SJSA1 (cell line): Measurements from ENCODE around the gene TBRG1. TPM values are rescaled to one million over a fixed set of nuclear protein-coding genes. Genes with fewer than 3 reads are reported as not detected.
"Not testable (repeated sequence)": the region's sequence is repeated elsewhere in the genome, so short reads cannot be mapped to it uniquely, and the experiment has no call there.

Experiments
- DNase-seq, 2 experiments: peaks; one replicate each; pipeline ENCODE4 v3.0.0-alpha.2; 2015 to 2020; ENCODE audit warnings: low spot score in 2 of 2, low read depth in 1 of 2
- H3K27ac ChIP-seq: fragments of 250-450 bp; sonication (Bioruptor Pico); 2 replicates; pipeline ENCODE4 v1.5.1; 2020; ENCODE audit warnings: mild to moderate bottlenecking, moderate library complexity
- H3K27me3 ChIP-seq: fragments of 250-450 bp; sonication (Bioruptor Pico); replicated peaks from 2 replicates; pipeline ENCODE4 v1.5.1; 2020; ENCODE audit warnings: mild to moderate bottlenecking, moderate library complexity
- H3K36me3 ChIP-seq: fragments of 250-450 bp; sonication (Bioruptor Pico); 2 replicates; pipeline ENCODE4 v1.5.1; 2020; ENCODE audit warnings: mild to moderate bottlenecking
- H3K4me1 ChIP-seq: fragments of 250-450 bp; sonication (Bioruptor Pico); replicated peaks from 2 replicates; pipeline ENCODE4 v1.6.1; 2021; ENCODE audit warnings: mild to moderate bottlenecking
- H3K4me3 ChIP-seq: fragments of 250-450 bp; sonication (Bioruptor Pico); 2 replicates; pipeline ENCODE4 v1.5.1; 2020; ENCODE audit warnings: mild to moderate bottlenecking
- H3K9me3 ChIP-seq: fragments of 250-450 bp; sonication (Bioruptor Pico); replicated peaks from 2 replicates; pipeline ENCODE4 v1.5.1; 2020; ENCODE audit warnings: mild to moderate bottlenecking
- total RNA-seq: library from RNA; depleted of rRNA; stranded (reverse); fragments of >200 nt; shearing (Covaris generic); gene quantifications from 2 replicates; pipeline ENCODE4 v1.2.3, GENCODE V29; 2014

The TBRG1 gene
- total RNA-seq, 1 experiment from 2014 or later: 13.5 TPM

DNA sequence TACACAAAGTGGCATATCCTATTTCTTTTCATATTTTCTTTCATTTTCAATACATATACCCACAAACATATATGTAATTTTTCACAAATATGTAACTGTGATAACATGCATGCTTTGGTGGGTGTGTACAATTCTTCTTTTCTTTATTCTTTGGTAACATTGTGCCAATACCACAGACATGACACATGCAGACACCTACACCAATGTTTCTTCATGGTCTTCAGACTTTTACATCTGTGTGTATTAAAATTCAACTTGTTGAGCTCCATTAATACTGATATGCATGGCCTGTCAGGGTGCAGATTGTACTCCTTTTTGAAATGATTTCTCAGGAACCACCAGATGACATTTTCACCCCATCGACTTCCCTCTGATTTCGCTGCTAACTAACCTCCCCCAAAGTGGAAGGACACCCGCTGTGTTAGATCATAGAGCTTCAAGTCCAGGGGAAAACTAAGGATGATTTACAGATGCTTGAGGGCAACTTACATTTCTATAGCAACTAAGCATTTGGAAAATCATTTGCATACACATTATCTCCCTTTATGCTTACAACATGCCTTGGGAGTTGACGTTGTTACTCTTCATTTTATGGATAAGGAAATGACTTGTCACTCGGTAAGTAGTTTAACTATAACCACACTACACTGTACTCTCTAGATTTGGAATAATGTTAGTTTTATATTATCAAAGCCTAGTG is 21.9 kb upstream of the TBRG1 start:
- Histone ChIP-seq H3K9me3 (no peaks in the 10 kb centered on the region), H3K4me1 (no peaks in the 10 kb centered on the region), H3K27ac (no peak overlapping the region), H3K4me3 (no peak overlapping the region), H3K36me3 (no peaks in the 10 kb centered on the region), H3K27me3 (no peaks in the 10 kb centered on the region)
- DNase-seq: no peak

DNA sequence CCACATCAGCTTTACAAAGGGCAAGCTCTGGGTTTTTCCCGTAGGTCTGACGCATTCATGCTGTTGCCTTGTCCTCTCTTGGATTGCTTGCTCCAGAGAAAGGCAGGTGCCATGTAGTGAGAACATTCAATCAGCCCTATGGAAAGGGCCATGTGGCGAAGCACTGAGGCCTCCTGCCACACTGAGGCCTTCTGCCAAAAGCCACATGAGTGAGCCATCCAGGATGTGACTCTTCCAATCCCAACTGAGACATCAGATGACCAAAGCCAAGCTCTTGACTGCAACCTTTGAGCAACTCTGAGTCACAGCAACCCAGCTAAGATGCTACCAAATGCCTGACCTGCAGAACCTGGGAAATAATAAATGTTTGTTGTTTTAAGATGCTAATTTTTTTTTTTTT is 20.5 kb upstream of the TBRG1 start:
- no peaks in the 10 kb centered on the region for H3K27me3 ChIP-seq
- H3K4me3 ChIP-seq: no peak overlapping the region
- no peaks in the 10 kb centered on the region for H3K4me1 ChIP-seq
- no peaks in the 10 kb centered on the region for H3K36me3 ChIP-seq
- H3K27ac ChIP-seq: no peak overlapping the region
- no peaks in the 10 kb centered on the region for H3K9me3 ChIP-seq
- DNase-seq: no peak

- H3K36me3 ChIP-seq, H3K4me3 ChIP-seq, H3K9me3 ChIP-seq, DNase-seq, H3K27me3 ChIP-seq, H3K4me1 ChIP-seq, H3K27ac ChIP-seq: not testable (repeated sequence)
Measured at GRCh38 chr11:124602723-124603122, 19.9 kb upstream of the TBRG1 start.

DNA sequence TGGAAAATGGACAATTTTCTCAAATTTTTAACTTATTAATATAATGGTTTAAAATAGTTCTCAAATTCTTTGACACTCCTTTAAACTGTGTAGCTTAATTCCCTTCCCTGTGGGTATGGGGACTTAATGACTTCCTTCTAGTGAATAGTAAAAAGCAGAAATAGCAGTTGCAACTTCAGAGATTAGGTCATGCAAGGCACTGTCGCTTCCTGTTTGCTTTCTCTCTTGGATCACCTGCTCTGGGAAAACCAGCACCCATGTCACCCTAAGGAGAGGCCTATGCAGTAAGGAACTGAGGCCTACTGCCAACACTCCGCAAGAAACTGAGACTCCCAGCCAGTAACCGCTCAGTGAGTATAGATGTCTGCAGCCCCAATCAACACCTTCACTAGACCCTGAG is 16.9 kb upstream of the TBRG1 start:
- no peaks in the 10 kb centered on the region for H3K27me3 ChIP-seq
- DNase-seq: no peak
- no peaks in the 10 kb centered on the region for H3K36me3 ChIP-seq
- H3K4me1 ChIP-seq: no peaks in the 10 kb centered on the region
- no peak overlapping the region for H3K4me3 ChIP-seq
- H3K27ac ChIP-seq: no peak overlapping the region
- no peaks in the 10 kb centered on the region for H3K9me3 ChIP-seq

DNA sequence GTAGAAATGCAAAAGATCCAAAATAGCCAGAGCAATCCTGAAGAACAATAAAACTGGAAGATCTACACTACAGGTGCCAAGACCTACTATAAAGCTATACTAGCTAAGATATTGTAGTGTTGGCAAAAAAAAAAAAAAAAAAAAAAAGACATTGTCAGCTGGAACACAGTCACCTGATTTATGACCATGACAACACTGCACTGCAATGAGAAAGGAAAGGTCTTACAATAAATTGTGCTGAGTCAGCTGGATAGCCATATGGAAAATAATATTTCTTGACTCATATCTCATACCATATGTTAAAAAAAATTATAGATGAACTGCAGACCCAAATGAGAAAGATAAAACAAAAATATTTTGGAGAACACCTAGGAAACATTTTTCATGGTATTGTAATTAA is 14.5 kb upstream of the TBRG1 start:
- no peaks in the 10 kb centered on the region for H3K36me3 ChIP-seq
- no peak for DNase-seq
- H3K9me3 ChIP-seq: no peaks in the 10 kb centered on the region
- H3K4me3 ChIP-seq: no peak overlapping the region
- H3K27me3 ChIP-seq: no peaks in the 10 kb centered on the region
- H3K27ac ChIP-seq: no peak overlapping the region
- H3K4me1 ChIP-seq: no peaks in the 10 kb centered on the region

DNA sequence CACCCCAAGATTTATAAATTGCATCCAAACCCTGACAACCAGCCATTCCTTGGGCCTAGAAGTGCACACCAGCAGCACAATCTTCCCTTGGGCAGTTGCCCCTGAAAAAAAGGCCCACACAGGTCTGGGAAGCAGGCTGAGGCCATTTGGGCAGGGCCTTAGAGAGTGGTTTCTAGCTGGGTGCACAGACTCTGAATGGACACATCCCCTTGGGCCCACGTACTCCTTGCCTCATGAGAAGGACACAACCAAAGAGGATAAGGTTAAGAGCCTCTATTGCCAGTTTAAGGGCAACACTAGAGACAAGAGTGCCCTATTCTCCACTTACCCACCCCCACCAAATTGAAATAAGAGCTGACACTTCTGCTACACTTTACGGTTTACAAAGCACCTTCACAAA is 12.4 kb upstream of the TBRG1 start:
- H3K4me1 ChIP-seq: no peaks in the 10 kb centered on the region
- no peaks in the 10 kb centered on the region for H3K36me3 ChIP-seq
- H3K9me3 ChIP-seq: no peaks in the 10 kb centered on the region
- no peak for DNase-seq
- no peaks in the 10 kb centered on the region for H3K27me3 ChIP-seq
- no peak overlapping the region for H3K4me3 ChIP-seq
- H3K27ac ChIP-seq: no peak overlapping the region

DNA sequence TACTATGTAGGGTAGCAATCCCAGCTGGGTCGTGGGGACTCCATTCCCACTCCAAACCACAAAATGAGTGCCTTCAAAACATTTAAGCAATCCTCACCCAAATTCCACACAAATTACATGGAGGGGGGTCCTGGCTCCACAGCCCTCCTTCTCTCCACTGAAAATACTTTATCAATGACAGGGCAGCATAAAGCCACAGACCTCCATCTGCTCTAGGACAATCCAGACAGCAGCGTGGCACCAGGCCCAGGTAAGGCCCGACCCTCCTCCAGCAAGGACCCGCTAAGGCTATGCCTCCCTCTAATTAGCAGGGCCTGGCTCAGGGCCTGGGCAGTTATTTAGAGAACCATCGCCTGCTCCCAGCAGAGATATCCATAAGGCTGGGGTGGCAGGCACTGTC is 11.6 kb upstream of the TBRG1 start, which contains the start of gene PANX3:
Gene PANX3, plus strand, starts transcription at position 365 of the 400 bp plus-strand sequence. CDS start 129 bp downstream, outside the sequence.
- Histone ChIP-seq H3K27me3 (no peaks in the 10 kb centered on the region), H3K4me3 (no peak within 1 kb of the TSS), H3K4me1 (no peaks in the 10 kb centered on the region), H3K36me3 (no peaks in the 10 kb centered on the region), H3K27ac (no peak within 1 kb of the TSS), H3K9me3 (no peaks in the 10 kb centered on the region)
- DNase-seq: no peak

DNA sequence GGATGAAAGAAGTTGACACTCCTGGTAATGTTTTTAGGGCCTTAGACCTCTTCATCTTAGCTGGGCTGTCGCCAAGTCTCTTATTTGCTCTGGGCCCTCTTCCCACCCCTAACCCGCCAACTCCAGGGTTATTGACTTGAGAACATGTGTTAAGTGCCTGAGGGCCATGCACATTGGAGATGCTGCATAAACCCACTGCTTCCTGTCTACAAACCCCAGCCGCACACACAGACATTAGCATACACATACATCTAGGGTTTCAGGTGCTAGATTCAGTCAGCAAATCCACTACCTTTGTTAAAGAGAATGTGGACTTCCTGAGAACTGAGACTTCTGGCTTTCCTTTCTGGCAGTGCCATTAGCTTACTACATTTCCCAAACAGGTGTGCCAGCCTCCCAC is 10.6 kb upstream of the TBRG1 start:
- Histone ChIP-seq H3K27ac (no peak overlapping the region), H3K36me3 (no peaks in the 10 kb centered on the region), H3K4me3 (no peak overlapping the region), H3K4me1 (no peaks in the 10 kb centered on the region), H3K27me3 (no peaks in the 10 kb centered on the region), H3K9me3 (no peaks in the 10 kb centered on the region)
- no peak for DNase-seq

DNA sequence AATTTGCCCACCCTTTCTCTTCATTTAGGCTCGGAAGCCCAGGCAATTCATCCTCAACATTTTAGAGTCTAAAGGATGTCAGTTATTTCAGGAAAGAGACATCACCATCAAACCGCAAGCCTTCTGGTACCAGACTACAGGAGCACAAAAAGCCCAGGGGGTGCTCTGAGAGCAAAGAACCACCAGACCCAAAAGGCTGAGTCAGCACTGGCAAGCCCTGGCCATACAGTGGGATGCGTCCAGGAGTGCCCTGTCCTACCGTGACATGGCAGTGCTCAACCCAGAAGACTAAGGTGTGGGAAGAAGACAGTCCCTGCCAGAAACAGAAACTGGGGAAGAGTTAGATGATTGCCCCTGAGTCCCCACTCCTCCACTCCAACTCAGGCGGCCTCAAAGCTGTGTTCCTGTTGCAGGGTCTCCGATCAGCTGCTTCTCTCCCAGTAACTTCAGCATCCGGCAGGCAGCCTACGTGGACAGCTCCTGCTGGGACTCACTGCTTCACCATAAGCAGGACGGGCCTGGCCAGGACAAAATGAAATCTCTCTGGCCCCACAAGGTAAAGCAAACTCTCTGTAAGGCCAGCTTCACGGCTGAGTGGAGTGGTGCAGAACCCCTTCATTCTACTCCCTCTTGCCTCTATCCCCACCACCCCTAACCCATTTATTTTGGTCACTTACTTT is 10.0 kb upstream of the TBRG1 start:
- Histone ChIP-seq H3K36me3 (no peaks in the 10 kb centered on the region), H3K4me1 (no peaks in the 10 kb centered on the region), H3K9me3 (no peaks in the 10 kb centered on the region), H3K27ac (no peak overlapping the region), H3K27me3 (no peaks in the 10 kb centered on the region), H3K4me3 (no peak overlapping the region)
- DNase-seq: no peak

GRCh38 chr11:124618863-124619262 is 3.8 kb upstream of the TBRG1 start:
- Histone ChIP-seq H3K9me3 (no peaks in the 10 kb centered on the region), H3K27me3 (no peaks in the 10 kb centered on the region; the same call in 1 of the 2 replicates), H3K27ac (no peak overlapping the region), H3K4me3 (no peak overlapping the region), H3K36me3 (peaks cover 6% of the 10 kb centered on the region), H3K4me1 (0 out of 2 replicates have a peak, but pooled peaks cover 4% of the 10 kb centered on the region)
- no peak for DNase-seq

GRCh38 chr11:124623861-124624525 is 1.3 kb downstream of the TBRG1 start:
- Histone ChIP-seq H3K27ac (0 out of 2 replicates have a peak overlapping the region, but pooled peaks have one; percentile 89), H3K4me1 (0 out of 2 replicates have a peak, but pooled peaks cover 4% of the 10 kb centered on the region), H3K27me3 (no peaks in the 10 kb centered on the region; the same call in 1 of the 2 replicates), H3K9me3 (no peaks in the 10 kb centered on the region), H3K4me3 (peak overlapping the region; percentile 87), H3K36me3 (peaks cover 28% of the 10 kb centered on the region)
- DNase-seq: peak in 1 of 2 experiments; percentile 5

DNA sequence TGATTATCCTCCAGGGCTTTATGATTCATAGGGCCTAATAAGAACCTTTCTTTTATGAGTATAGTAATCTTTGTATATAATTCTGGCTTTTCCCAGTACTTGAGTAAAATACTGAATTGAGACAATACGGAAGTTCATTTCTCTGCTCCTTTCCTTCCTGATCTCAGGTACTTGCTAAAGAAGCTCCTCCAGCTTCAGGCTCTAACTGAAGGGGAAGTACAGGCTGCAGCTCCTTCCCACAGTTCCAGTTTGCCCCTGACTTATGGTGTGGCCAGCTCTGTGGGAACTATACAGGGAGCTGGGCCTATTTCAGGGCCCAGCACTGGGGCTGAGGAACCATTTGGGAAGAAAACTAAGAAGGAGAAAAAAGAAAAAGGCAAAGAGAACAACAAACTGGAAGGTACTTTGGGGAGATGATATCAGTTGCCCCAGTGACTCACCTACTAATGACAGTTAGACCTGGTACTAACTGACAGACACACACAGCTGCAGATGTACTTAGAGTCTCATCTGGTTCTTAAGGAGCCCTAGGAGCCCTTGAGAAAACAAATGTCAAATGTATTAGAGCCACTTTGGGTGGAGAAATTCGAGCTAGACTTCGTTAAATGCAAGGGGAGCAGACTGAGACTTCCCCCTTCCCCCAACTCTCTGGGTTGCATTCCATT is 3.0 kb downstream of the TBRG1 start:
- no peak overlapping the region for H3K27ac ChIP-seq
- H3K4me3 ChIP-seq: no peak overlapping the region
- no peaks in the 10 kb centered on the region for H3K9me3 ChIP-seq
- H3K36me3 ChIP-seq: peaks cover 33% of the 10 kb centered on the region
- no peaks in the 10 kb centered on the region; the same call in 1 of the 2 replicates for H3K27me3 ChIP-seq
- H3K4me1 ChIP-seq: 0 out of 2 replicates have a peak, but pooled peaks cover 4% of the 10 kb centered on the region
- DNase-seq: no peak

- Histone ChIP-seq H3K9me3 (no peaks in the 10 kb centered on the region), H3K4me1 (no peaks in the 10 kb centered on the region), H3K27me3 (no peaks in the 10 kb centered on the region; the same call in 1 of the 2 replicates), H3K4me3 (no peak overlapping the region), H3K27ac (no peak overlapping the region), H3K36me3 (peaks cover 41% of the 10 kb centered on the region)
- no peak for DNase-seq
Measured at GRCh38 chr11:124627546-124627945, 4.9 kb downstream of the TBRG1 start.
